PFSK-1 (cell line): ENCODE data around the gene MAP2.

Experiments
- POLR2AphosphoS5 ChIP-seq: IDR thresholded peaks from 2 replicates; pipeline ENCODE4 v1.6.1; 2012; ENCODE audit warnings: low read depth, mild to moderate bottlenecking, control low read depth, low read length, moderate library complexity
- SIN3A ChIP-seq: IDR thresholded peaks from 2 replicates; pipeline ENCODE4 v1.6.1; 2012; ENCODE audit warnings: mild to moderate bottlenecking, low read length, moderate library complexity, borderline replicate concordance; ENCODE audit not compliant: insufficient read depth
- TAF1 ChIP-seq: IDR thresholded peaks from 2 replicates; pipeline ENCODE4 v1.6.1; 2012; ENCODE audit warnings: low read length, control low read depth, borderline replicate concordance; ENCODE audit not compliant: insufficient read depth

DNA sequence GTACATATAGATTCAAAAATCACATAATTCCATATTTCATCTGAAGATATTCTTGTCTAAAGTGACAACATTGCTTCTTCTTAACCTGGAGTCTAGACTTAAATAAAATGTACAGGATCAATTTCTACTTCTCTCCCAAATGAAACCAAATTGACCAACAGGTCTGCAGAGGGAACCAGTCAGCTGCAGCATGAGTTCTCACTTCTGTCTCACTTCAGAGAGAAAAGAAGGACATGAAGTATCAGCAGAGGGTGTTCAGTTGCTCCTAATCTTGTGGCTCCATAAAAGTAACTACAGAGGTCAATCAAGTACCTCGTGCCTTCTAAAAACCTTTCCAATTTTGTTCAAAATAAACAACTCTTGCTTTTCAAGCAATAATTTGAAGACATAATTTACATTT lies 47.2 kb upstream of the MAP2 start:
- TF ChIP-seq TAF1 (no peak), POLR2AphosphoS5 (no peak), SIN3A (no peak)
